Tibial artery (tissue), 4 donors: ENCODE data around the gene RAD51B.
A peak's percentile ranks its signal among the peaks of the same experiment; 100 is the strongest.

Experiments used
- DNase-seq, 2 donors: peaks; one replicate each; pipeline ENCODE4 v3.0.0-alpha.2; 2019
- H3K27ac ChIP-seq, 2 donors: fragments of 200-600 bp; sonication (generic) in 1 of 2; 1 replicate in 1 of 2; 2 replicates in 1 of 2; pipeline ENCODE4 v1.5.1; 2018 to 2019; ENCODE audit warnings: mild to moderate bottlenecking in 1 of 2
- H3K27me3 ChIP-seq, 2 donors: fragments of 200-600 bp; sonication (generic) in 1 of 2; one replicate each; pipeline versions ENCODE4 v1.5.1 to v1.6.0; 2016 to 2019
- H3K36me3 ChIP-seq, 3 donors: fragments of 200-600 bp; sonication (generic) in 2 of 3; one replicate each; pipeline ENCODE4 v1.5.1; 2016 to 2019; ENCODE audit warnings: mild to moderate bottlenecking in 2 of 3
- H3K4me1 ChIP-seq, 4 donors: fragments of 200-600 bp; sonication (generic) in 2 of 4; 1 replicate in 3 of 4; 2 replicates in 1 of 4; pipeline ENCODE4 v1.5.1; 2016 to 2019
- H3K4me3 ChIP-seq, 2 donors: fragments of 200-600 bp; sonication (generic) in 1 of 2; 1 replicate in 1 of 2; 2 replicates in 1 of 2; pipeline ENCODE4 v1.5.1; 2018 to 2019; ENCODE audit warnings: mild to moderate bottlenecking in 2 of 2
- H3K9me3 ChIP-seq, 3 donors: fragments of 200-600 bp; sonication (generic) in 1 of 3; one replicate each; pipeline ENCODE4 v1.5.1; 2016 to 2019
- intact Hi-C: fragments of 100-400 bp; cut with DNase I; formaldehyde crosslinking; loops from one replicate; pipeline ENCODE4 v1.15.0; 2023; ENCODE audit warnings: low total_unique reads
- TF ChIP-seq, protein P1 (sequence below), 2 experiments: fragments of 200-600 bp in 1 of 2; fragments of 450-650 bp in 1 of 2; IDR thresholded peaks; one replicate each; pipeline ENCODE4 v1.5.1; 2017 to 2019; ENCODE audit warnings: antibody characterized with exemption in 2 of 2, mild to moderate bottlenecking in 1 of 2, moderate library complexity in 1 of 2

RAD51B gene

DNA sequence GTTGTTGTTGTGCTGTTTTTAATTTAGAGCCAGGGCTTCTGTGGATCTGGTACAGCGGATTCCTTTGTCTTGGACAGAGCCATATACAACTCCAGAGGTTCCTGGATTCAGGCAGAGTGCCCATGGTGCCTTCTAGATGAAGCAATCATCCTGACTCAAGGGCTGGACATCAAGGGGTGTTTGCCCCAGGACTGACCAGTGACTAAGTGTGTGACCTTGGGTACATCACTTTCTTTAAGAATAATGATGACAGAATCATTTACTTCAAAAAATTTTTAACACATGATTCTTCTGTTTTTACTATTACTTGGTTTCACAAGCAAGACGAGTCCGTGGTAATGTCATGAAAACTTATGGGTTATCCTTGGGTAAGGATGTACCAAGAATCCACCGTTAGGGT is 576.0 kb downstream of the RAD51B start:
- TF ChIP-seq, protein P1, sequence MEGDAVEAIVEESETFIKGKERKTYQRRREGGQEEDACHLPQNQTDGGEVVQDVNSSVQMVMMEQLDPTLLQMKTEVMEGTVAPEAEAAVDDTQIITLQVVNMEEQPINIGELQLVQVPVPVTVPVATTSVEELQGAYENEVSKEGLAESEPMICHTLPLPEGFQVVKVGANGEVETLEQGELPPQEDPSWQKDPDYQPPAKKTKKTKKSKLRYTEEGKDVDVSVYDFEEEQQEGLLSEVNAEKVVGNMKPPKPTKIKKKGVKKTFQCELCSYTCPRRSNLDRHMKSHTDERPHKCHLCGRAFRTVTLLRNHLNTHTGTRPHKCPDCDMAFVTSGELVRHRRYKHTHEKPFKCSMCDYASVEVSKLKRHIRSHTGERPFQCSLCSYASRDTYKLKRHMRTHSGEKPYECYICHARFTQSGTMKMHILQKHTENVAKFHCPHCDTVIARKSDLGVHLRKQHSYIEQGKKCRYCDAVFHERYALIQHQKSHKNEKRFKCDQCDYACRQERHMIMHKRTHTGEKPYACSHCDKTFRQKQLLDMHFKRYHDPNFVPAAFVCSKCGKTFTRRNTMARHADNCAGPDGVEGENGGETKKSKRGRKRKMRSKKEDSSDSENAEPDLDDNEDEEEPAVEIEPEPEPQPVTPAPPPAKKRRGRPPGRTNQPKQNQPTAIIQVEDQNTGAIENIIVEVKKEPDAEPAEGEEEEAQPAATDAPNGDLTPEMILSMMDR (IDR thresholded peaks at IDR 0.05), result no peak

DNA sequence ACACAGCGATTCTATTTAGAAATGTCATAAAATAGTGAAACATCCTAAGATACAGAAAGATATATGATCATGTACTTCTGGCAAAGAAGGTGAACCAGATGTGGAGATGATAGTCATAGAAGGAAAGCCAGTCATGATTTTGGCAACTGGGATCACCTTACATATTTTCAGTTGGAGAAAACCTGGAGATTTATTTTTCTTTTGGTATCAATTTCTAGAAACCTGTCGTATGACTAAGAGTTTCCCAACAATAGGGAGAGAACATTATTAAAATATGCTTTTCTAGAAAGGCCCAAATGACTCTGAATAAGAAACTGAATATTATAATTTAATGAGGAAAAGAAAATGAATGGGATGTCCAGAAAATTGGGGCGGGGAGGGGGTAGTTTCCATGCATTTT is 576.9 kb downstream of the RAD51B start:
- DNase-seq, result no peak
- peak overlapping the region in 1 of 2 donors; percentile 82 for H3K27ac ChIP-seq
- H3K4me3 ChIP-seq, result no peak overlapping the region
- H3K36me3 ChIP-seq, result no peaks in the 10 kb centered on the region
- intact Hi-C loops, result no loop called here
- no peaks in the 10 kb centered on the region for H3K27me3 ChIP-seq
- H3K4me1 ChIP-seq, result peaks cover 0 to 91% (median 71%) of the 10 kb centered on the region in 4 donors
- TF ChIP-seq, protein P1 (IDR thresholded peaks at IDR 0.05), result no peak
- no peaks in the 10 kb centered on the region for H3K9me3 ChIP-seq

More for the DNA sequence above, 576.0 kb downstream of the RAD51B start:
- peaks cover 0 to 91% (median 72%) of the 10 kb centered on the region in 4 donors for H3K4me1 ChIP-seq
- H3K4me3 ChIP-seq, result no peak overlapping the region
- peak overlapping the region; percentile 68 to 82 for H3K27ac ChIP-seq
- intact Hi-C loops, result no loop called here
- DNase-seq, result peak; percentile 61 to 81
- H3K36me3 ChIP-seq, result no peaks in the 10 kb centered on the region
- H3K27me3 ChIP-seq, result no peaks in the 10 kb centered on the region
- no peaks in the 10 kb centered on the region for H3K9me3 ChIP-seq

DNA sequence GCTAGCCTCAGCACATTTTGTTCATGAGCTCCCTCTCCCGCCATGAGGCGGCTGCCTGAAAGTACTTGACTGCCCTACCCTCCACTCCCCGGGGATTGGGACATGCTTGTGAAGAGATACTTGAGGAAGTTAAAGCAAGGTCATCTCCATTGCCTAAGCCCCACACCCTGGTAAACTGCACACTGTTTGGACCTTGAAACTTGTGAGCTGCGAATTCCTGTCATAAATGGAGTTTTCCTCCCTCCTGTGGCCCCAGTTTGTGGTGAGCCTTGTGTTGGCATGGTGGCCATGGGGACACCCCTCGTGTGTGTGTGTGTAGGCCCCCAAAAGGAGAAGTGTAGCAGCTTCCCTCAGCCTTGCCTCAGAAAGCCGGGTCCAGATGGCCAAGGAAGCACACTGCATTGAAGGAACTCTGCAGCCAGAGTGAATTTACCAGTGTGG is 577.8 kb downstream of the RAD51B start:
- no peaks in the 10 kb centered on the region for H3K27me3 ChIP-seq
- H3K27ac ChIP-seq, result peak overlapping the region in 1 of 2 donors; percentile 16
- intact Hi-C loops, result no loop called here
- H3K4me1 ChIP-seq, result peaks cover 0 to 91% (median 67%) of the 10 kb centered on the region in 4 donors
- no peaks in the 10 kb centered on the region for H3K9me3 ChIP-seq
- DNase-seq, result peak; percentile 81 to 84
- no peak overlapping the region for H3K4me3 ChIP-seq
- TF ChIP-seq, protein P1 (IDR thresholded peaks at IDR 0.05), result no peak
- H3K36me3 ChIP-seq, result no peaks in the 10 kb centered on the region

DNA sequence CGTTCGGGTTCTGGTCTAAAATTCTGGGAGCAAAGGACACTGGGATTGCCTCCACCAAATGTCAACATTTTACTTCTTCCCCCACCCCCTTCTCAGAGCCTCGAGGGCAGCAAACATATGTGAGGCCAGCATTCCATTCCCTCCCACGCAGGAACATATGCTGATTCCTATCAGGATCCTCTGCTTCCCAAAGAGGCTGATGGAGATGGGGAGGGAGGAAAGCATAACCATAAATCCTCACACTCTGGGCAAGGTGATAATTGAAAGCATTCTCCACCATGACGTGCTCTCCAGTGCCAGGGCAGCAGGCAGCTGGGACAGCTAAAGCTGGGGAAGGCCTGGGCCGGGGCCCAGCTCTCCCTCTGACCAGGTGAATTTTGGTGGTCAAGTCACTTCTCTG is 578.2 kb downstream of the RAD51B start:
- Histone ChIP-seq H3K27ac (peak overlapping the region in 1 of 2 donors; percentile 16), H3K36me3 (no peaks in the 10 kb centered on the region), H3K27me3 (no peaks in the 10 kb centered on the region), H3K4me3 (no peak overlapping the region), H3K9me3 (no peaks in the 10 kb centered on the region), H3K4me1 (peaks cover 0 to 91% (median 67%) of the 10 kb centered on the region in 4 donors)
- DNase-seq, result no peak
- intact Hi-C loops, result no loop called here
- TF ChIP-seq, protein P1 (IDR thresholded peaks at IDR 0.05), result no peak

DNA sequence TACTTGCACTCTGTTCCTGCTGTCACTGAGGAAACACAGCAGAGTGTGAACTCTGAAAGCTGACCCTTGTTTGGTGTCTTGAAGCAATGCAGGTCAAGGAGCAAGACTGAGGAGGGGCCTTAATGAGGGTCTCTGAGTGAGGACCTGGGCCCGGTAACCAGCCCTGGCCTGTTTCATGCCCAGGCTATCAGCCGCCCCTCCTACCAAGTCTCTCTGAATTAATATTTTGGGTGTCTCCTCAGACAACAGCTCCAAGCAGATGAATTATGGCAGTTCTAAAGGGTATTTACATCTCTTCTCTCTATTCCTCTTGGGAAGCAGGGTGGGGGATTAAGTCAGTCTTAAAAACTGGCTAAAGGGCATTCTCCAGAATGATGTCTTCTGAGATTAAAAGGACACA is 578.8 kb downstream of the RAD51B start:
- Histone ChIP-seq H3K4me3 (no peak overlapping the region), H3K36me3 (no peaks in the 10 kb centered on the region), H3K27ac (peak overlapping the region in 1 of 2 donors; percentile 16), H3K4me1 (peaks cover 0 to 91% (median 67%) of the 10 kb centered on the region in 4 donors), H3K9me3 (no peaks in the 10 kb centered on the region), H3K27me3 (no peaks in the 10 kb centered on the region)
- no peak for DNase-seq
- intact Hi-C loops, result no loop called here
- TF ChIP-seq, protein P1 (IDR thresholded peaks at IDR 0.05), result no peak

DNA sequence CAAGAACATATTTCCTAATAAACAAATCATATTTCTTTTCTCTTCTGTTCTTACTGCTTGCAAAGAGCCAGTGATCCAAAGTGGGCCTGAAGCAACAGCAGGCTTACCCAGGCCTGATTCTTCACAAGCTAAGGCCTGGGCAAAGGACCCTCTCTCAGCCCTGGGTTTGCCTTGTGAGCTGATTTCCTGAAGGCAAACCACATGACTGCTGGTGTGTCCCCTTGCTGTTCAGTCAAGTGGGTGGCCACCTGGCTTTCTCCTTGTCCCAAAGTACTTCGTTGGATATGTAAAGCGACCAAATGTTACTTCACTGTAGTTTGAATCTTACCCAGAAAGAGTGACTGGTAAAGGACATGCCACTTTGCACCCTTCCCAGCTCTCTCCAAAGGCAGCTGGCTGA is 580.4 kb downstream of the RAD51B start:
- Histone ChIP-seq H3K4me1 (peaks cover 0 to 87% (median 63%) of the 10 kb centered on the region in 4 donors), H3K9me3 (no peaks in the 10 kb centered on the region), H3K4me3 (no peak overlapping the region), H3K36me3 (no peaks in the 10 kb centered on the region), H3K27ac (peak overlapping the region in 1 of 2 donors; percentile 19), H3K27me3 (no peaks in the 10 kb centered on the region)
- TF ChIP-seq, protein P1 (IDR thresholded peaks at IDR 0.05), result no peak
- DNase-seq, result no peak
- intact Hi-C loops, result no loop called here
